ENCODE measurements around the gene STEAP1B. TPM values are rescaled to one million over a fixed set of nuclear protein-coding genes. Genes with fewer than 3 reads are reported as not detected.

Gene STEAP1B
- polyA plus RNA-seq, 3 donors, result 0.16 TPM; not detected in 2

DNA sequence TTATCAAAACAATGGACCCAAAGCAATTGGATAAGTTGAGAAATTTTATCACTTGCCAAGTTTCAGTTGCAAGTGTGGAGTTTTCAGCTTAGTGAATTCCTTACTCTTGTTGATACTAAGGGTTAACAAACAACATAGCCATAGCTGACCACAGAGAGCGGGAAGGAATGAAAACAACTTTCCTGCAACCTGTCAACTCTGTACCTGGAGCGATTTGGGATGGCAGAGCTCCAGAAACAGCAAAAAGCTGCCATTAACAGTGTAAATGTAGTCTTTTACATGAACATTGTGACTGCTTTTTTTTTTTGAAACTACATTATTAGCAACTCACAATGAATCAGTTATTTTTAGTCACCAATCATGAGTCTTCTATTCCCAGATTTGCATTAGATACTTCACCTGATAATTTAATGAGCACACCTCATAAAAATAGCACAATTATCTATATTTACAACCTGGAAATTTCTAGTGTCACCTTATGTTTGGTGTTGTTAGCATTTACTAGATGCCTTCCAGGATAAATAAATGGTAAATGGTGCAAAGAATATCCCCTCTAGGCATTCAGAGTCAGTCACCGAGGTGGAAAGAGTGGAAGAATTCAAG is 95.5 kb downstream of the STEAP1B start:
- Histone ChIP-seq H3K4me3 (replicated peaks in 1 of 3; ENCODE audit: low read depth in 2 of 3, low read length in 3 of 3) (no peak overlapping the region), H3K9me3 (replicated peaks in 1 of 2; ENCODE audit: control insufficient read depth in 1 of 2, insufficient read depth in 1 of 2, low read length in 2 of 2) (peaks cover 0 to 8% of the 10 kb centered on the region in 2 donors), H2AFZ (ENCODE audit: insufficient read depth, low read depth, low read length, poor library complexity, severe bottlenecking) (no peak overlapping the region), H3K27me3 (ENCODE audit: control insufficient read depth in 2 of 2, insufficient read depth in 2 of 2, low read length in 2 of 2) (no peaks in the 10 kb centered on the region), H3K79me2 (ENCODE audit: insufficient read depth, low read length) (no peaks in the 10 kb centered on the region), H3K4me1 (ENCODE audit: control insufficient read depth in 1 of 2, insufficient read depth in 2 of 2, low read length in 2 of 2) (no peaks in the 10 kb centered on the region), H3K9ac (ENCODE audit: insufficient read depth, low read length, poor library complexity, severe bottlenecking) (no peak overlapping the region), H3K36me3 (replicated peaks in 1 of 2; ENCODE audit: control insufficient read depth in 1 of 2, insufficient read depth in 2 of 2, low read length in 2 of 2) (no peaks in the 10 kb centered on the region), H3K27ac (ENCODE audit: low read depth in 1 of 2, low read length in 2 of 2) (no peak overlapping the region), H3K4me2 (replicated peaks; ENCODE audit: extremely low read depth, low read length, poor library complexity, severe bottlenecking) (no peak overlapping the region), H4K20me1 (ENCODE audit: insufficient read depth, low read length) (no peaks in the 10 kb centered on the region)
- TF ChIP-seq, protein P1, sequence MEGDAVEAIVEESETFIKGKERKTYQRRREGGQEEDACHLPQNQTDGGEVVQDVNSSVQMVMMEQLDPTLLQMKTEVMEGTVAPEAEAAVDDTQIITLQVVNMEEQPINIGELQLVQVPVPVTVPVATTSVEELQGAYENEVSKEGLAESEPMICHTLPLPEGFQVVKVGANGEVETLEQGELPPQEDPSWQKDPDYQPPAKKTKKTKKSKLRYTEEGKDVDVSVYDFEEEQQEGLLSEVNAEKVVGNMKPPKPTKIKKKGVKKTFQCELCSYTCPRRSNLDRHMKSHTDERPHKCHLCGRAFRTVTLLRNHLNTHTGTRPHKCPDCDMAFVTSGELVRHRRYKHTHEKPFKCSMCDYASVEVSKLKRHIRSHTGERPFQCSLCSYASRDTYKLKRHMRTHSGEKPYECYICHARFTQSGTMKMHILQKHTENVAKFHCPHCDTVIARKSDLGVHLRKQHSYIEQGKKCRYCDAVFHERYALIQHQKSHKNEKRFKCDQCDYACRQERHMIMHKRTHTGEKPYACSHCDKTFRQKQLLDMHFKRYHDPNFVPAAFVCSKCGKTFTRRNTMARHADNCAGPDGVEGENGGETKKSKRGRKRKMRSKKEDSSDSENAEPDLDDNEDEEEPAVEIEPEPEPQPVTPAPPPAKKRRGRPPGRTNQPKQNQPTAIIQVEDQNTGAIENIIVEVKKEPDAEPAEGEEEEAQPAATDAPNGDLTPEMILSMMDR (IDR thresholded peaks at IDR 0.05), result no peak
- WGBS (ENCODE audit: insufficient coverage), result no CpG with 5 or more reads among the region's 3 CpGs
- Mint-ChIP-seq H3K4me3 (no peak overlapping the region), H3K36me3 (no peaks in the 10 kb centered on the region), H3K9me3 (peaks cover 0 to 12% (median 6%) of the 10 kb centered on the region in 7 donors), H3K27ac (no peak overlapping the region), H3K4me1 (peaks cover 2% of the 10 kb centered on the region), H3K27me3 (ENCODE audit: low read depth in 3 of 3) (no peaks in the 10 kb centered on the region)
- intact Hi-C loops (cut with micrococcal nuclease), result no loop called here
- no peak for DNase-seq

DNA sequence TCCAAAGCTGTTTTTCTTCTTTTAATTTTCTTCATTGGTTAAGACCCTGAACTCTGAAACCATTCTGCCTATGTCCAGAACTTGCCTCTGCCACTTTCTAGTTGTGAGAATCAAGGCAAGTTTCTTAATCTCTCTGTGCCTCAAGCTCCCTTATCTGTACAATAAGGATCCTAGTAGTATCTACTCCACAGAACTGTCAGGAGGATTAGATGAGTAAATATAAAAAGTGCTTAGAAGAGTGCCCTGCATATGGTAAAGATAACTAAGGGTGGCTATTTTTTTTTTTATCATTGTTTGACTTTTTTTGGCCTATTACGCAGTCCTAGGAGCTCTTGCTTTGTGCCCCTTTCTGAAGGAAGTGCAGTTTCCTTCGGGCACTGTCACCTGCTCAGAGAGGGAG is 96.6 kb downstream of the STEAP1B start:
- Histone ChIP-seq H3K9me3 (replicated peaks in 1 of 2; ENCODE audit: control insufficient read depth in 1 of 2, insufficient read depth in 1 of 2, low read length in 2 of 2) (peaks cover 0 to 8% of the 10 kb centered on the region in 2 donors), H2AFZ (ENCODE audit: insufficient read depth, low read depth, low read length, poor library complexity, severe bottlenecking) (no peak overlapping the region), H3K36me3 (replicated peaks in 1 of 2; ENCODE audit: control insufficient read depth in 1 of 2, insufficient read depth in 2 of 2, low read length in 2 of 2) (no peaks in the 10 kb centered on the region), H3K27ac (ENCODE audit: low read depth in 1 of 2, low read length in 2 of 2) (no peak overlapping the region), H3K4me2 (replicated peaks; ENCODE audit: extremely low read depth, low read length, poor library complexity, severe bottlenecking) (no peak overlapping the region), H3K27me3 (ENCODE audit: control insufficient read depth in 2 of 2, insufficient read depth in 2 of 2, low read length in 2 of 2) (no peaks in the 10 kb centered on the region), H4K20me1 (ENCODE audit: insufficient read depth, low read length) (no peaks in the 10 kb centered on the region), H3K4me1 (ENCODE audit: control insufficient read depth in 1 of 2, insufficient read depth in 2 of 2, low read length in 2 of 2) (no peaks in the 10 kb centered on the region), H3K79me2 (ENCODE audit: insufficient read depth, low read length) (no peaks in the 10 kb centered on the region), H3K9ac (ENCODE audit: insufficient read depth, low read length, poor library complexity, severe bottlenecking) (no peak overlapping the region), H3K4me3 (replicated peaks in 1 of 3; ENCODE audit: low read depth in 2 of 3, low read length in 3 of 3) (no peak overlapping the region)
- H3K4me3 Mint-ChIP-seq, result no peak overlapping the region
- no peak overlapping the region for H3K27ac Mint-ChIP-seq
- intact Hi-C loops (cut with micrococcal nuclease), result no loop called here
- H3K4me1 Mint-ChIP-seq, result peaks cover 2% of the 10 kb centered on the region
- TF ChIP-seq, protein P1 (IDR thresholded peaks at IDR 0.05), result no peak
- peaks cover 0 to 12% (median 6%) of the 10 kb centered on the region in 7 donors for H3K9me3 Mint-ChIP-seq
- DNase-seq, result no peak
- WGBS (ENCODE audit: insufficient coverage), result 83% methylated on average over 2 of the region's 2 CpGs
- no peaks in the 10 kb centered on the region for H3K27me3 Mint-ChIP-seq (ENCODE audit: low read depth in 3 of 3)
- no peaks in the 10 kb centered on the region for H3K36me3 Mint-ChIP-seq
